GM12878 (cell line): ENCODE results near the gene CA10. TPM values are rescaled to one million over a fixed set of nuclear protein-coding genes. Genes with fewer than 3 reads are reported as not detected.

Experiments used
- ATAC-seq: fragments of 200-7000 bp; cut with Tn5 transposase; 3 replicates; pipeline ENCODE4 v1.9.1; 2020; ENCODE audit warnings: mild to moderate bottlenecking, moderate library complexity
- BruUV-seq: library from RNA; stranded (reverse); fragments of 400-500 nt; replicated peaks from 2 replicates; lab custom pipeline; 2021; lab: Mats Ljungman, UMichigan
- CTCF ChIA-PET: fragments of 300-600 bp; sonication (Branson Sonifier 250); formaldehyde crosslinking; extraction: SDS; loops from one replicate; lab custom pipeline; 2021; ENCODE audit warnings: inconsistent platforms; lab: Yijun Ruan, JAX
- POLR2A ChIA-PET: fragments of 350-600 bp; formaldehyde crosslinking; extraction: SDS; loops from one replicate; lab custom pipeline; 2021; ENCODE audit warnings: inconsistent platforms; lab: Charles Lee
- RAD21 ChIA-PET: fragments of 300-600 bp; sonication (Branson Sonifier 250); formaldehyde crosslinking; loops from one replicate; lab custom pipeline; 2023; ENCODE audit warnings: antibody characterized with exemption; ENCODE audit not compliant: unreplicated experiment; lab: Charles Lee
- SMC1A ChIA-PET: fragments of 300-600 bp; sonication (Branson Sonifier 250); formaldehyde crosslinking; loops from one replicate; lab custom pipeline; 2023; ENCODE audit not compliant: unreplicated experiment, uncharacterized antibody; lab: Charles Lee
- DNase-seq: peaks from one replicate; pipeline ENCODE4 v3.0.0-alpha.2; 2011; ENCODE audit warnings: low read depth, low spot score
- FAIRE-seq: peaks from 3 replicates; lab custom pipeline; 2011; peaks lifted over from hg19 to GRCh38; lab: Jason Lieb, UNC
- H2AFZ ChIP-seq: 2 replicates; pipeline ENCODE4 v1.6.0; 2011; ENCODE audit warnings: low read depth, low read length, control low read depth; ENCODE audit not compliant: control insufficient read depth
- H3K27ac ChIP-seq: 2 replicates; pipeline ENCODE4 v1.5.1; 2011; ENCODE audit warnings: control low read depth; ENCODE audit not compliant: control insufficient read depth, insufficient read depth
- H3K27me3 ChIP-seq, 2 experiments: replicated peaks in 1 of 2; 2 replicates each; pipeline versions ENCODE4 v1.6.0 to v1.6.1; 2011; ENCODE audit warnings: low read length in 1 of 2; ENCODE audit not compliant: control insufficient read depth in 2 of 2, insufficient read depth in 2 of 2
- H3K36me3 ChIP-seq, 2 experiments: 2 replicates each; pipeline ENCODE4 v1.5.1; 2011; ENCODE audit warnings: low read length in 1 of 2; ENCODE audit not compliant: control insufficient read depth in 2 of 2, insufficient read depth in 2 of 2
- H3K4me1 ChIP-seq: 2 replicates; pipeline ENCODE4 v1.6.1; 2011; ENCODE audit warnings: mild to moderate bottlenecking, low read length, moderate library complexity, mixed read lengths; ENCODE audit not compliant: control insufficient read depth, insufficient read depth
- H3K4me2 ChIP-seq: 2 replicates; pipeline ENCODE4 v1.6.0; 2011; ENCODE audit warnings: control low read depth; ENCODE audit not compliant: control insufficient read depth, insufficient read depth
- H3K4me3 ChIP-seq: fragments of 200-600 bp; sonication (generic); 2 replicates; pipeline ENCODE4 v1.5.1; 2016
- H3K79me2 ChIP-seq: 2 replicates; pipeline ENCODE4 v1.6.0; 2011; ENCODE audit warnings: low read length; ENCODE audit not compliant: control insufficient read depth, insufficient read depth
- H3K9ac ChIP-seq: 2 replicates; pipeline ENCODE4 v1.8.0; 2011; ENCODE audit warnings: low read length, control low read depth, mixed read lengths; ENCODE audit not compliant: control insufficient read depth, insufficient read depth
- H3K9me3 ChIP-seq: replicated peaks from 3 replicates; pipeline ENCODE4 v1.5.1; 2011; ENCODE audit warnings: mild to moderate bottlenecking, low read length; ENCODE audit not compliant: control insufficient read depth, insufficient read depth
- H4K20me1 ChIP-seq: 2 replicates; pipeline ENCODE4 v1.6.0; 2011; ENCODE audit not compliant: control insufficient read depth, insufficient read depth
- ASH2L ChIP-seq: fragments of 300-600, 200-600 bp; sonication (generic); IDR thresholded peaks from 2 replicates; pipeline ENCODE4 v1.6.1; 2017; ENCODE audit warnings: low read depth, mild to moderate bottlenecking, borderline replicate concordance
- FOS ChIP-seq: IDR thresholded peaks from 3 replicates; pipeline ENCODE4 v1.6.1; 2011; ENCODE audit warnings: borderline replicate concordance; ENCODE audit not compliant: insufficient read length; ENCODE audit errors: extremely low read depth
- MEF2A ChIP-seq: IDR thresholded peaks from 2 replicates; pipeline ENCODE4 v1.6.1; 2011; ENCODE audit warnings: low read depth, mild to moderate bottlenecking, low read length, moderate library complexity; ENCODE audit not compliant: insufficient read depth
- MYC ChIP-seq: IDR thresholded peaks from 2 replicates; pipeline ENCODE4 v1.6.1; 2011; ENCODE audit warnings: mild to moderate bottlenecking, low read length, moderate library complexity, inconsistent platforms; ENCODE audit not compliant: insufficient read depth, insufficient replicate concordance, insufficient read length, severe bottlenecking
- NFYB ChIP-seq: IDR thresholded peaks from 2 replicates; pipeline ENCODE4 v1.6.1; 2011; ENCODE audit warnings: low read depth, mild to moderate bottlenecking, low read length, improper control_type of control experiment, moderate library complexity; ENCODE audit not compliant: insufficient read depth
- TCF7 ChIP-seq: IDR thresholded peaks from 2 replicates; pipeline ENCODE4 v1.6.1; 2014; ENCODE audit warnings: antibody characterized with exemption, borderline replicate concordance
- ZNF207 ChIP-seq: fragments of 450-650 bp; IDR thresholded peaks from 2 replicates; pipeline ENCODE4 v1.6.1; 2014; ENCODE audit warnings: antibody characterized with exemption, mild to moderate bottlenecking, borderline replicate concordance
- WGBS: methylation state at CpG from one replicate; pipeline ENCODE4 v1.1.6; 2016; ENCODE audit warnings: low lambda C conversion rate; ENCODE audit not compliant: insufficient replicate concordance, insufficient coverage; ENCODE audit errors: missing lambda C conversion rate; 5-methylcytosine and 5-hydroxymethylcytosine counted together
- in situ Hi-C: fragments of 300-500 bp; cut with MboI; formaldehyde crosslinking; loops from 9 replicates; pipeline ENCODE4 v1.14.3; 2018; ENCODE audit warnings: mixed read lengths
- intact Hi-C: fragments of 100-400 bp; cut with micrococcal nuclease; formaldehyde crosslinking; loops from one replicate; pipeline ENCODE4 v1.14.2; 2022; ENCODE audit not compliant: unreplicated experiment
- polyA plus RNA-seq, 11 experiments: library from polyadenylated mRNA; depleted of rRNA in 4 of 11; unstranded in 6 of 11; stranded (reverse) in 5 of 11; fragments of >200 nt; fragmentation: Nextera tagmentation in 4 of 11; fragmentation: Illumina TruSeq in 1 of 11; extraction: Ambion mirVana in 4 of 11; extraction: Trizol in 1 of 11; gene quantifications; 1 replicate in 1 of 11; 2 replicates in 10 of 11; pipeline versions ENCODE4 v1.2.1 to v1.2.3, GENCODE V29; 2011 to 2016; ENCODE audit warnings: inconsistent platforms in 2 of 11, missing spikeins in 2 of 11, low read depth in 1 of 11
- total RNA-seq, 4 experiments: library from RNA; depleted of rRNA in 3 of 4; stranded (reverse); fragments of >200 nt in 3 of 4; fragmentation: Illumina TruSeq in 1 of 4; extraction: Trizol in 1 of 4; gene quantifications; 2 replicates each; pipeline versions ENCODE4 v1.2.1 to v1.2.3, GENCODE V29; 2013 to 2021
- TF ChIP-seq, protein P1 (sequence below): IDR thresholded peaks from 2 replicates; pipeline ENCODE4 v1.6.1; 2011; ENCODE audit warnings: low read depth, low read length, improper control_type of control experiment, borderline replicate concordance
- TF ChIP-seq, protein P2 (sequence below): fragments of 450-650 bp; IDR thresholded peaks from 2 replicates; pipeline ENCODE4 v1.6.1; 2017; ENCODE audit warnings: mild to moderate bottlenecking
- TF ChIP-seq, protein P3 (sequence below): fragments of 450-650 bp; IDR thresholded peaks from 2 replicates; pipeline ENCODE4 v1.6.1; 2016; ENCODE audit warnings: mild to moderate bottlenecking, moderate library complexity, borderline replicate concordance

The CA10 gene
- total and polyA plus RNA-seq, 10 of the 15 experiments (the other 5 are each of a cell fraction or from before 2014, with no cell fraction given), result not detected

DNA sequence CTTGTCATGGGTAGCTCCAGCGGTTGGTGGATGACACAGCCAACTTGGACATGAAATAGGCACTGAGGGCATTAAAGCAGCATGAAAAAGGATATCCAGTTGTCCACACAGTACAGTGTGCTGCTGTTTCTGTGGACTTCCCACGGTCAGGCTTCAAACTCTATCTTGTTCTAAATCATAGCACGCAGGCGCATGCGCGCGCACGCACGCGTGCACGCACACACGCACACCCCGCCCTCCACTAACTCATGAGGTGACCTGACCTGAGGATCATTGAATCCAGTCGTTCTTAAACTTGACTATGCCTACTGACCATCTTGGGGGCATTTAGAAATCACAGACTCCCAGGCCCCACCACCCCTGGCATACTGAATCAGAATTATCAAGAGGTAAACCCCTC lies 361.4 kb downstream of the CA10 start:
- Histone ChIP-seq H4K20me1 (no peaks in the 10 kb centered on the region), H3K9me3 (no peaks in the 10 kb centered on the region), H3K36me3 (no peaks in the 10 kb centered on the region), H3K79me2 (no peaks in the 10 kb centered on the region), H3K27me3 (no peaks in the 10 kb centered on the region), H3K4me3 (no peak overlapping the region), H3K4me2 (no peak overlapping the region), H3K4me1 (no peaks in the 10 kb centered on the region)
- ATAC-seq, result no peak
- DNase-seq, result no peak
- in situ Hi-C loops (no loop called here), intact Hi-C loops (no loop called here)
- no TSS peak for BruUV-seq
- CTCF ChIA-PET, result no interaction called here
- TF ChIP-seq, protein P1, sequence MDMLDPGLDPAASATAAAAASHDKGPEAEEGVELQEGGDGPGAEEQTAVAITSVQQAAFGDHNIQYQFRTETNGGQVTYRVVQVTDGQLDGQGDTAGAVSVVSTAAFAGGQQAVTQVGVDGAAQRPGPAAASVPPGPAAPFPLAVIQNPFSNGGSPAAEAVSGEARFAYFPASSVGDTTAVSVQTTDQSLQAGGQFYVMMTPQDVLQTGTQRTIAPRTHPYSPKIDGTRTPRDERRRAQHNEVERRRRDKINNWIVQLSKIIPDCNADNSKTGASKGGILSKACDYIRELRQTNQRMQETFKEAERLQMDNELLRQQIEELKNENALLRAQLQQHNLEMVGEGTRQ, result no peak
- no peak for TF ChIP-seq NFYB
- TF ChIP-seq, protein P2, sequence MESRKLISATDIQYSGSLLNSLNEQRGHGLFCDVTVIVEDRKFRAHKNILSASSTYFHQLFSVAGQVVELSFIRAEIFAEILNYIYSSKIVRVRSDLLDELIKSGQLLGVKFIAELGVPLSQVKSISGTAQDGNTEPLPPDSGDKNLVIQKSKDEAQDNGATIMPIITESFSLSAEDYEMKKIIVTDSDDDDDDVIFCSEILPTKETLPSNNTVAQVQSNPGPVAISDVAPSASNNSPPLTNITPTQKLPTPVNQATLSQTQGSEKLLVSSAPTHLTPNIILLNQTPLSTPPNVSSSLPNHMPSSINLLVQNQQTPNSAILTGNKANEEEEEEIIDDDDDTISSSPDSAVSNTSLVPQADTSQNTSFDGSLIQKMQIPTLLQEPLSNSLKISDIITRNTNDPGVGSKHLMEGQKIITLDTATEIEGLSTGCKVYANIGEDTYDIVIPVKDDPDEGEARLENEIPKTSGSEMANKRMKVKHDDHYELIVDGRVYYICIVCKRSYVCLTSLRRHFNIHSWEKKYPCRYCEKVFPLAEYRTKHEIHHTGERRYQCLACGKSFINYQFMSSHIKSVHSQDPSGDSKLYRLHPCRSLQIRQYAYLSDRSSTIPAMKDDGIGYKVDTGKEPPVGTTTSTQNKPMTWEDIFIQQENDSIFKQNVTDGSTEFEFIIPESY, result no peak
- TF ChIP-seq ZNF207, result no peak
- TF ChIP-seq TCF7, result no peak
- TF ChIP-seq MEF2A, result no peak
- TF ChIP-seq, protein P3, sequence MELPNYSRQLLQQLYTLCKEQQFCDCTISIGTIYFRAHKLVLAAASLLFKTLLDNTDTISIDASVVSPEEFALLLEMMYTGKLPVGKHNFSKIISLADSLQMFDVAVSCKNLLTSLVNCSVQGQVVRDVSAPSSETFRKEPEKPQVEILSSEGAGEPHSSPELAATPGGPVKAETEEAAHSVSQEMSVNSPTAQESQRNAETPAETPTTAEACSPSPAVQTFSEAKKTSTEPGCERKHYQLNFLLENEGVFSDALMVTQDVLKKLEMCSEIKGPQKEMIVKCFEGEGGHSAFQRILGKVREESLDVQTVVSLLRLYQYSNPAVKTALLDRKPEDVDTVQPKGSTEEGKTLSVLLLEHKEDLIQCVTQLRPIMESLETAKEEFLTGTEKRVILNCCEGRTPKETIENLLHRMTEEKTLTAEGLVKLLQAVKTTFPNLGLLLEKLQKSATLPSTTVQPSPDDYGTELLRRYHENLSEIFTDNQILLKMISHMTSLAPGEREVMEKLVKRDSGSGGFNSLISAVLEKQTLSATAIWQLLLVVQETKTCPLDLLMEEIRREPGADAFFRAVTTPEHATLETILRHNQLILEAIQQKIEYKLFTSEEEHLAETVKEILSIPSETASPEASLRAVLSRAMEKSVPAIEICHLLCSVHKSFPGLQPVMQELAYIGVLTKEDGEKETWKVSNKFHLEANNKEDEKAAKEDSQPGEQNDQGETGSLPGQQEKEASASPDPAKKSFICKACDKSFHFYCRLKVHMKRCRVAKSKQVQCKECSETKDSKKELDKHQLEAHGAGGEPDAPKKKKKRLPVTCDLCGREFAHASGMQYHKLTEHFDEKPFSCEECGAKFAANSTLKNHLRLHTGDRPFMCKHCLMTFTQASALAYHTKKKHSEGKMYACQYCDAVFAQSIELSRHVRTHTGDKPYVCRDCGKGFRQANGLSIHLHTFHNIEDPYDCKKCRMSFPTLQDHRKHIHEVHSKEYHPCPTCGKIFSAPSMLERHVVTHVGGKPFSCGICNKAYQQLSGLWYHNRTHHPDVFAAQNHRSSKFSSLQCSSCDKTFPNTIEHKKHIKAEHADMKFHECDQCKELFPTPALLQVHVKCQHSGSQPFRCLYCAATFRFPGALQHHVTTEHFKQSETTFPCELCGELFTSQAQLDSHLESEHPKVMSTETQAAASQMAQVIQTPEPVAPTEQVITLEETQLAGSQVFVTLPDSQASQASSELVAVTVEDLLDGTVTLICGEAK, result no peak
- TF ChIP-seq FOS, result no peak
- TF ChIP-seq MYC, result no peak
- TF ChIP-seq ASH2L, result no peak
- TF ChIP-seq, all 136 proteins: peak for 0
- Histone ChIP-seq H2AFZ (no peak overlapping the region), H3K9ac (no peak overlapping the region), H3K27ac (no peak overlapping the region)
- WGBS, result 62% methylated on average over 14 of the region's 14 CpGs
- SMC1A ChIA-PET, result no interaction called here
- POLR2A ChIA-PET, result no interaction called here
- no peak for FAIRE-seq
- RAD21 ChIA-PET, result no interaction called here
